Measurements from ENCODE around the gene ARMC3. TPM values are rescaled to one million over a fixed set of nuclear protein-coding genes. Genes with fewer than 3 reads are reported as not detected.

The ARMC3 gene
- total and polyA plus RNA-seq, 2 donors (not counting 1 experiment from before 2014, with no cell fraction given): not detected

GRCh38 chr10:23040002-23040401 is 112.1 kb downstream of the ARMC3 start:
- Mint-ChIP-seq H3K9me3 (ENCODE audit: insufficient read depth) (peaks cover 10% of the 10 kb centered on the region), H3K4me1 (no peaks in the 10 kb centered on the region), H3K27ac (no peak overlapping the region), H3K4me3 (no peak overlapping the region), H3K27me3 (peaks cover 38% of the 10 kb centered on the region)
- WGBS (ENCODE audit: insufficient coverage): no CpG with 5 or more reads among the region's 2 CpGs
- peaks cover 0 to 4% (median 0%) of the 10 kb centered on the region in 3 donors for H3K9me3 ChIP-seq (ENCODE audit: control extremely low read depth in 1 of 3, control insufficient read depth in 2 of 3, insufficient read depth in 1 of 3, low read length in 2 of 3)
- no peaks in the 10 kb centered on the region for H3K4me1 ChIP-seq (ENCODE audit: control insufficient read depth in 2 of 2, insufficient read depth in 2 of 2, low read length in 2 of 2)
- H3K27ac ChIP-seq (ENCODE audit: low read length in 2 of 2): no peak overlapping the region
- no peak overlapping the region for H2AFZ ChIP-seq (ENCODE audit: insufficient read depth, low read depth, low read length, poor library complexity, severe bottlenecking)
- H3K4me3 ChIP-seq (ENCODE audit: control extremely low read depth in 1 of 5, extremely low read depth in 1 of 5, insufficient read depth in 1 of 5, low read depth in 2 of 5, low read length in 4 of 5): no peak overlapping the region
- CTCF ChIA-PET: no interaction called here
- no peaks in the 10 kb centered on the region for H3K36me3 ChIP-seq (replicated peaks in 1 of 2; ENCODE audit: control extremely low read depth in 1 of 2, control insufficient read depth in 1 of 2, extremely low read depth in 1 of 2, insufficient read depth in 2 of 2, low read length in 1 of 2)
- ATAC-seq (ENCODE audit: low read depth): no peak
- no peaks in the 10 kb centered on the region for H4K20me1 ChIP-seq (ENCODE audit: control insufficient read depth, insufficient read depth, low read length, poor library complexity, severe bottlenecking)
- H3K4me2 ChIP-seq (replicated peaks; ENCODE audit: low read depth, low read length, poor library complexity, severe bottlenecking): no peak overlapping the region
- no peak overlapping the region for H3K9ac ChIP-seq (ENCODE audit: low read length)
- peaks cover 0 to 4% (median 0%) of the 10 kb centered on the region in 4 experiments for H3K27me3 ChIP-seq (replicated peaks in 1 of 4; ENCODE audit: control extremely low read depth in 1 of 4, control insufficient read depth in 3 of 4, insufficient read depth in 4 of 4, low read length in 3 of 4)
- H3K79me2 ChIP-seq (ENCODE audit: control insufficient read depth, insufficient read depth, low read length): no peaks in the 10 kb centered on the region
- no peak for TF ChIP-seq CTCF (IDR thresholded peaks at IDR 0.05)
- TF ChIP-seq EZH2 (IDR thresholded peaks at IDR 0.05; ENCODE audit: borderline replicate concordance, insufficient read depth, low read depth, low read length, poor library complexity, severe bottlenecking): no peak
- DNase-seq: no peak
- intact Hi-C loops (cut with micrococcal nuclease): no loop called here
- POLR2A ChIA-PET: no interaction called here

GRCh38 chr10:23046027-23046426 is 118.2 kb downstream of the ARMC3 start:
- H3K4me3 ChIP-seq (ENCODE audit: control extremely low read depth in 1 of 5, extremely low read depth in 1 of 5, insufficient read depth in 1 of 5, low read depth in 2 of 5, low read length in 4 of 5): no peak overlapping the region
- intact Hi-C loops (cut with micrococcal nuclease): no loop called here
- ChIA-PET CTCF (no interaction called here), POLR2A (no interaction called here)
- H3K9me3 ChIP-seq (ENCODE audit: control extremely low read depth in 1 of 3, control insufficient read depth in 2 of 3, insufficient read depth in 1 of 3, low read length in 2 of 3): no peaks in the 10 kb centered on the region
- no peak overlapping the region for H3K4me3 Mint-ChIP-seq
- no peak for ATAC-seq (ENCODE audit: low read depth)
- no peak overlapping the region for H3K27ac Mint-ChIP-seq
- H3K9ac ChIP-seq (ENCODE audit: low read length): no peak overlapping the region
- H3K27ac ChIP-seq (ENCODE audit: low read length in 2 of 2): no peak overlapping the region
- no peaks in the 10 kb centered on the region for H3K79me2 ChIP-seq (ENCODE audit: control insufficient read depth, insufficient read depth, low read length)
- H4K20me1 ChIP-seq (ENCODE audit: control insufficient read depth, insufficient read depth, low read length, poor library complexity, severe bottlenecking): no peaks in the 10 kb centered on the region
- WGBS (ENCODE audit: insufficient coverage): 68% methylated on average over 3 of the region's 4 CpGs
- no peak overlapping the region for H2AFZ ChIP-seq (ENCODE audit: insufficient read depth, low read depth, low read length, poor library complexity, severe bottlenecking)
- H3K4me1 ChIP-seq (ENCODE audit: control insufficient read depth in 2 of 2, insufficient read depth in 2 of 2, low read length in 2 of 2): no peaks in the 10 kb centered on the region
- peaks cover 0 to 2% (median 0%) of the 10 kb centered on the region in 4 experiments for H3K27me3 ChIP-seq (replicated peaks in 1 of 4; ENCODE audit: control extremely low read depth in 1 of 4, control insufficient read depth in 3 of 4, insufficient read depth in 4 of 4, low read length in 3 of 4)
- H3K4me2 ChIP-seq (replicated peaks; ENCODE audit: low read depth, low read length, poor library complexity, severe bottlenecking): no peak overlapping the region
- no peak for DNase-seq
- TF ChIP-seq EZH2 (IDR thresholded peaks at IDR 0.05; ENCODE audit: borderline replicate concordance, insufficient read depth, low read depth, low read length, poor library complexity, severe bottlenecking): no peak
- no peak for TF ChIP-seq CTCF (IDR thresholded peaks at IDR 0.05)
- H3K36me3 ChIP-seq (replicated peaks in 1 of 2; ENCODE audit: control extremely low read depth in 1 of 2, control insufficient read depth in 1 of 2, extremely low read depth in 1 of 2, insufficient read depth in 2 of 2, low read length in 1 of 2): no peaks in the 10 kb centered on the region
- H3K27me3 Mint-ChIP-seq: peaks cover 25% of the 10 kb centered on the region
- H3K4me1 Mint-ChIP-seq: no peaks in the 10 kb centered on the region
- H3K9me3 Mint-ChIP-seq (ENCODE audit: insufficient read depth): no peaks in the 10 kb centered on the region
